HepG2 (cell line): Measurements from ENCODE around the gene BID.
"Not testable (repeated sequence)": the region's sequence is repeated elsewhere in the genome, so short reads cannot be mapped to it uniquely, and the experiment has no call there.

Source experiments
- ATF6 ChIP-seq: sonication (generic); formaldehyde crosslinking; conservative IDR thresholded peaks from 2 replicates; pipeline ENCODE4 v1.4.0; 2020; ENCODE audit warnings: missing genetic modification reagents
- KDM1A ChIP-seq: IDR thresholded peaks from 2 replicates; pipeline ENCODE4 v1.6.1; 2016; ENCODE audit warnings: missing compliant biosample characterization
- UBTF ChIP-seq: sonication (generic); formaldehyde crosslinking; IDR thresholded peaks from 2 replicates; pipeline ENCODE4 v1.4.0; 2020; ENCODE audit warnings: mild to moderate bottlenecking, missing genetic modification reagents
- ZNF17 ChIP-seq: sonication (generic); formaldehyde crosslinking; IDR thresholded peaks from 2 replicates; pipeline ENCODE4 v1.5.0; 2020; ENCODE audit warnings: mild to moderate bottlenecking, missing genetic modification reagents
- ZNF331 ChIP-seq: sonication (generic); formaldehyde crosslinking; IDR thresholded peaks from 2 replicates; pipeline ENCODE4 v1.4.0; 2020; ENCODE audit warnings: missing genetic modification reagents
- ZNF558 ChIP-seq: sonication (generic); formaldehyde crosslinking; IDR thresholded peaks from 2 replicates; pipeline ENCODE4 v1.9.0; 2022; ENCODE audit warnings: mild to moderate bottlenecking, missing genetic modification reagents, borderline replicate concordance
- TF ChIP-seq, protein P1 (sequence below): sonication (generic); formaldehyde crosslinking; IDR thresholded peaks from 2 replicates; pipeline ENCODE4 v1.8.1; 2023; ENCODE audit warnings: mild to moderate bottlenecking, missing genetic modification reagents, borderline replicate concordance
- TF ChIP-seq, protein P2 (sequence below), 2 experiments: IDR thresholded peaks; 2 replicates each; pipeline ENCODE4 v1.6.1; 2011 to 2012; ENCODE audit warnings: low read length in 2 of 2, borderline replicate concordance in 1 of 2, low read depth in 1 of 2, mild to moderate bottlenecking in 1 of 2, moderate library complexity in 1 of 2
- TF ChIP-seq, protein P3 (sequence below): sonication (generic); formaldehyde crosslinking; IDR thresholded peaks from 2 replicates; pipeline ENCODE4 v1.5.0; 2020; ENCODE audit warnings: mild to moderate bottlenecking, low read depth, missing genetic modification reagents, borderline replicate concordance

DNA sequence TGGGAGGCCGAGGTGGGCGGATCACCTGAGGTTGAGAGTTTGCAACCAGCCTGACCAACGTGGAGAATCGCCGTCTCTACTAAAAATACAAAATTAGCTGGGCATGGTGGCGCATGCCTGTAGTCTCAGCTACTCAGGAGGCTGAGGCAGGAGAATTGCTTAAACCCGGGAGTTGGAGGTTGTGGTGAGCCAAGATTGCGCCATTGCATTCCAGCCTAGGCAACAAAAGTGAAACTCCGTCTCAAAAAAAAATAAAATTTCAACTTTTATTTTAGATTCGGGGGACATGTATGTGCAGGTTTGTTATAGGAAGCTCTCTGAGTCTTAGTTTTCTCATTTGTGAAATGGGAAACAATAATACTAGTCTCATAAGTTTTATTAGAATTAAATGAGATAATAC lies 77.1 kb downstream of the BID start:
- not testable (repeated sequence) for TF ChIP-seq ZNF17 (CRISPR knock-in tag); ATF6 (CRISPR knock-in tag); KDM1A; ZNF558 (CRISPR knock-in tag); UBTF (CRISPR knock-in tag); ZNF331 (CRISPR knock-in tag)
- TF ChIP-seq, protein P1, sequence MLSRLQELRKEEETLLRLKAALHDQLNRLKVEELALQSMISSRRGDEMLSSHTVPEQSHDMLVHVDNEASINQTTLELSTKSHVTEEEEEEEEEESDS (CRISPR knock-in tag), result not testable (repeated sequence)
- TF ChIP-seq, protein P2, sequence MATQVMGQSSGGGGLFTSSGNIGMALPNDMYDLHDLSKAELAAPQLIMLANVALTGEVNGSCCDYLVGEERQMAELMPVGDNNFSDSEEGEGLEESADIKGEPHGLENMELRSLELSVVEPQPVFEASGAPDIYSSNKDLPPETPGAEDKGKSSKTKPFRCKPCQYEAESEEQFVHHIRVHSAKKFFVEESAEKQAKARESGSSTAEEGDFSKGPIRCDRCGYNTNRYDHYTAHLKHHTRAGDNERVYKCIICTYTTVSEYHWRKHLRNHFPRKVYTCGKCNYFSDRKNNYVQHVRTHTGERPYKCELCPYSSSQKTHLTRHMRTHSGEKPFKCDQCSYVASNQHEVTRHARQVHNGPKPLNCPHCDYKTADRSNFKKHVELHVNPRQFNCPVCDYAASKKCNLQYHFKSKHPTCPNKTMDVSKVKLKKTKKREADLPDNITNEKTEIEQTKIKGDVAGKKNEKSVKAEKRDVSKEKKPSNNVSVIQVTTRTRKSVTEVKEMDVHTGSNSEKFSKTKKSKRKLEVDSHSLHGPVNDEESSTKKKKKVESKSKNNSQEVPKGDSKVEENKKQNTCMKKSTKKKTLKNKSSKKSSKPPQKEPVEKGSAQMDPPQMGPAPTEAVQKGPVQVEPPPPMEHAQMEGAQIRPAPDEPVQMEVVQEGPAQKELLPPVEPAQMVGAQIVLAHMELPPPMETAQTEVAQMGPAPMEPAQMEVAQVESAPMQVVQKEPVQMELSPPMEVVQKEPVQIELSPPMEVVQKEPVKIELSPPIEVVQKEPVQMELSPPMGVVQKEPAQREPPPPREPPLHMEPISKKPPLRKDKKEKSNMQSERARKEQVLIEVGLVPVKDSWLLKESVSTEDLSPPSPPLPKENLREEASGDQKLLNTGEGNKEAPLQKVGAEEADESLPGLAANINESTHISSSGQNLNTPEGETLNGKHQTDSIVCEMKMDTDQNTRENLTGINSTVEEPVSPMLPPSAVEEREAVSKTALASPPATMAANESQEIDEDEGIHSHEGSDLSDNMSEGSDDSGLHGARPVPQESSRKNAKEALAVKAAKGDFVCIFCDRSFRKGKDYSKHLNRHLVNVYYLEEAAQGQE (IDR thresholded peaks at IDR 0.05; ENCODE audit: borderline replicate concordance in 1 of 2, low read depth in 1 of 2, low read length in 2 of 2), result not testable (repeated sequence)
- TF ChIP-seq, protein P3, sequence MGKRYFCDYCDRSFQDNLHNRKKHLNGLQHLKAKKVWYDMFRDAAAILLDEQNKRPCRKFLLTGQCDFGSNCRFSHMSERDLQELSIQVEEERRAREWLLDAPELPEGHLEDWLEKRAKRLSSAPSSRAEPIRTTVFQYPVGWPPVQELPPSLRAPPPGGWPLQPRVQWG (CRISPR knock-in tag), result not testable (repeated sequence)
